ENCODE results near the gene CIAPIN1. TPM values are rescaled to one million over a fixed set of nuclear protein-coding genes. Genes with fewer than 3 reads are reported as not detected.

Gene CIAPIN1
- total RNA-seq, 1 donor from 2014 or later: 68.2 TPM

- TF ChIP-seq CTCF (conservative IDR thresholded peaks at IDR 0.05): no peak
- DNase-seq (ENCODE audit: extremely low spot score, unreplicated experiment): no peak
- Mint-ChIP-seq H3K27me3 (peaks cover 3% of the 10 kb centered on the region), H3K9me3 (no peaks in the 10 kb centered on the region), H3K27ac (no peak overlapping the region), H3K4me3 (no peak overlapping the region), H3K36me3 (no peaks in the 10 kb centered on the region), H3K4me1 (ENCODE audit: unreplicated experiment) (peaks cover 11% of the 10 kb centered on the region)
These were observed 62.1 kb downstream of the CIAPIN1 start for GRCh38 chr16:57385083-57385482.

- Mint-ChIP-seq H3K27me3 (peaks cover 3% of the 10 kb centered on the region), H3K4me1 (ENCODE audit: unreplicated experiment) (peaks cover 11% of the 10 kb centered on the region), H3K36me3 (no peaks in the 10 kb centered on the region), H3K4me3 (no peak overlapping the region), H3K9me3 (no peaks in the 10 kb centered on the region), H3K27ac (no peak overlapping the region)
- no peak for TF ChIP-seq CTCF (conservative IDR thresholded peaks at IDR 0.05)
- no peak for DNase-seq (ENCODE audit: extremely low spot score, unreplicated experiment)
These were observed 62.7 kb downstream of the CIAPIN1 start for GRCh38 chr16:57384248-57385070.

GRCh38 chr16:57383276-57384247 is 63.6 kb downstream of the CIAPIN1 start:
- peaks cover 9% of the 10 kb centered on the region for H3K4me1 Mint-ChIP-seq (ENCODE audit: unreplicated experiment)
- no peak overlapping the region for H3K27ac Mint-ChIP-seq
- no peak for DNase-seq (ENCODE audit: extremely low spot score, unreplicated experiment)
- TF ChIP-seq CTCF (conservative IDR thresholded peaks at IDR 0.05): no peak
- H3K4me3 Mint-ChIP-seq: no peak overlapping the region
- H3K36me3 Mint-ChIP-seq: no peaks in the 10 kb centered on the region
- H3K9me3 Mint-ChIP-seq: no peaks in the 10 kb centered on the region
- H3K27me3 Mint-ChIP-seq: peaks cover under 1% of the 10 kb centered on the region

- TF ChIP-seq CTCF (conservative IDR thresholded peaks at IDR 0.05): no peak
- Mint-ChIP-seq H3K36me3 (no peaks in the 10 kb centered on the region), H3K4me3 (no peak overlapping the region), H3K27ac (no peak overlapping the region), H3K4me1 (ENCODE audit: unreplicated experiment) (peaks cover 10% of the 10 kb centered on the region), H3K27me3 (no peaks in the 10 kb centered on the region), H3K9me3 (no peaks in the 10 kb centered on the region)
- DNase-seq (ENCODE audit: extremely low spot score, unreplicated experiment): no peak
These were observed 64.5 kb downstream of the CIAPIN1 start for GRCh38 chr16:57382535-57383275.

GRCh38 chr16:57381791-57382534 is 65.2 kb downstream of the CIAPIN1 start:
- no peak overlapping the region for H3K27ac Mint-ChIP-seq
- no peak for DNase-seq (ENCODE audit: extremely low spot score, unreplicated experiment)
- H3K27me3 Mint-ChIP-seq: no peaks in the 10 kb centered on the region
- H3K9me3 Mint-ChIP-seq: no peaks in the 10 kb centered on the region
- H3K4me1 Mint-ChIP-seq (ENCODE audit: unreplicated experiment): peaks cover 15% of the 10 kb centered on the region
- TF ChIP-seq CTCF (conservative IDR thresholded peaks at IDR 0.05): no peak
- no peak overlapping the region for H3K4me3 Mint-ChIP-seq
- no peaks in the 10 kb centered on the region for H3K36me3 Mint-ChIP-seq
